ENCODE measurements around the gene ZNF74. TPM values are rescaled to one million over a fixed set of nuclear protein-coding genes. Genes with fewer than 3 reads are reported as not detected.

The ZNF74 gene
- total and polyA plus RNA-seq, 7 donors, result 1.4 to 18.8 (median 11.4) TPM

DNA sequence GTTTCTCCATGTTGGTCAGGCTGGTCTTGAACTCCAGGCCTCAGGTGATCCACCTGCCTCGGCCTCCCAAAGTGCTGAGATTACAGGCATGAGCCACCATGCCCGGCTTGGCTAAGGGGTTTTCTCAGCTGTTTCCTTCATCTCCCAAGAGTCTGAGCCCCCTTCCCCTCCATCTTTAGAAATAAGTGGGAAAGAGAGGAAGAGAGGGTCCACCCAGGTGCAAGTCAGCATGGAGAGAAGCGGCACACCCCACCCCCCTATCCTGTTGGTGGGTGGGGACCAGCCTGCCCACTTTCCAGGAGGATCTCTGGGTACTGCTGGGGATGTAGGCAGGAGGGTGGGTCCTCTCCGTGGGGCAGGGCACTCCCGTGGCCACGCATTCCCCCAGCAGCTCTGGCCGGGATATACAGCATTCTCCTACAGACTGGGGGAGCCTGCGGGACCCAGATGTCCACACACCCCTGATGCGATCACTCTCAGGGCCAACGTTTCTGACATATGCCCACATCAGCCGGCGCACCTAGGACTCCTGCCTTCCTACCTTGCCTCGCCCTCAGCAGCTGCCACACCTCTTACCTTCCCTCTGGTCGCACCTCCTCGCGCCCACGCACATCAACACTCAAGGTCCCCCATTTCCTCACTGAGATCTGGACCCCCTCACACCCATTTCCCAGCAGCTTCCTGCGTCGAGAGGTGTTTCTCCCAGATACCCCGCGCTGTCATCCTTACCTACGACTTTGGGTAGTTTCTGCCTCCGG lies 34.7 kb downstream of the ZNF74 start:
- Histone ChIP-seq H3K27me3 (peaks cover 0 to 14% (median 10%) of the 10 kb centered on the region in 3 donors), H3K4me1 (peaks cover 0 to 40% (median 33%) of the 10 kb centered on the region in 4 donors), H3K27ac (no peak overlapping the region), H3K4me3 (peak overlapping the region in 1 of 4 donors; percentile 25), H3K9me3 (no peaks in the 10 kb centered on the region), H3K36me3 (peaks cover 0 to 25% (median 12%) of the 10 kb centered on the region in 4 donors)
- peak; percentile 60 for DNase-seq
- intact Hi-C loops (cut with DNase I), result no loop called here
- 25 to 55% methylated on average over 23 of the region's 23 CpGs for WGBS, 2 donors
- TF ChIP-seq POLR2A (IDR thresholded peaks at IDR 0.05) (no peak), EP300 (IDR thresholded peaks at IDR 0.05) (no peak), POLR2AphosphoS5 (IDR thresholded peaks at IDR 0.05) (no peak)
- TF ChIP-seq, protein P1, sequence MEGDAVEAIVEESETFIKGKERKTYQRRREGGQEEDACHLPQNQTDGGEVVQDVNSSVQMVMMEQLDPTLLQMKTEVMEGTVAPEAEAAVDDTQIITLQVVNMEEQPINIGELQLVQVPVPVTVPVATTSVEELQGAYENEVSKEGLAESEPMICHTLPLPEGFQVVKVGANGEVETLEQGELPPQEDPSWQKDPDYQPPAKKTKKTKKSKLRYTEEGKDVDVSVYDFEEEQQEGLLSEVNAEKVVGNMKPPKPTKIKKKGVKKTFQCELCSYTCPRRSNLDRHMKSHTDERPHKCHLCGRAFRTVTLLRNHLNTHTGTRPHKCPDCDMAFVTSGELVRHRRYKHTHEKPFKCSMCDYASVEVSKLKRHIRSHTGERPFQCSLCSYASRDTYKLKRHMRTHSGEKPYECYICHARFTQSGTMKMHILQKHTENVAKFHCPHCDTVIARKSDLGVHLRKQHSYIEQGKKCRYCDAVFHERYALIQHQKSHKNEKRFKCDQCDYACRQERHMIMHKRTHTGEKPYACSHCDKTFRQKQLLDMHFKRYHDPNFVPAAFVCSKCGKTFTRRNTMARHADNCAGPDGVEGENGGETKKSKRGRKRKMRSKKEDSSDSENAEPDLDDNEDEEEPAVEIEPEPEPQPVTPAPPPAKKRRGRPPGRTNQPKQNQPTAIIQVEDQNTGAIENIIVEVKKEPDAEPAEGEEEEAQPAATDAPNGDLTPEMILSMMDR (IDR thresholded peaks at IDR 0.05), result no peak

DNA sequence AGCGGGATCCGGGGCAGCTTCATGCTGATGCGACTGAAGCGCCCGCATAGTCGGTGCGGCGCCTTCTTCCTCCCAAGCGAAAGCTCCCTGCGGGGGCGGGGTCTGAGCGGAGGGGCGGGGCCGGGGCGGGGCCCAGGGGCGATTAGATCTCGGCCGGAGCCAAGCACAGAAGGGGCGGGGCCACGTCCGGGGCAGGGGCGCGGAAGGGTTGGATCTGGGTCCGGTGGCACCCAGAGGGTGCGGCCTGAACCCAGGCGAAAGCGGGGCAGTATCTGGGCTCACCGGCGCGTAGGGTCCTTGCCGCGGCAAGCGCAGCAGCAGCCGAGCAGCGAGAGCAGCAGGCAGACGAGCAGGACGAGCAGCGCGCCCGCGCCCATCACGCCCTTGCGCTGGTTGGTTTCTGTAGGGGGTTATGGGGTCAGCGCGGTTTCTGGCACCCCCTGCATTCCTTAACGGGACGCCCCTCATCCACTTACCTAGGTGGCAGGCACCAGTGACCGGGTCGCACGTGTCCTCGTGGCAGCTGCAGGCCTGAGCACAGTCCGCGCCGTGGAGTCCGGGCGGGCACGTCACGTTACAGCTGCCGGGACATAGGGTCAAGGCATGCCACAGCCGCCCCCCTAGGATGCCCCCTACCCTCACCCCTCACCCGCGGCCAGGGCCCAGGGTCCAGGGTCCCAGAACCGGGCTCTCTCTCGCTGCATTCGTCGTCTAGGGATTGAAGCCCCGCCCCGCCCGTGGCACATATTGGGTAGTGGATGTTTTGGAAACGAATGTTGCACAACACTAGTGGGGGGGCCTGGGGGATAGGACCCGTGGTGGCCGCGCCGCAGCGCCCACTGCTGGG lies 35.5 kb downstream of the ZNF74 start:
- 10 to 22% methylated on average over 75 of the region's 75 CpGs for WGBS, 2 donors
- Histone ChIP-seq H3K4me3 (peak overlapping the region in 2 of 4 donors; percentile 24 to 25), H3K4me1 (peaks cover 0 to 32% (median 25%) of the 10 kb centered on the region in 4 donors), H3K36me3 (peaks cover 0 to 26% (median 13%) of the 10 kb centered on the region in 4 donors), H3K27ac (no peak overlapping the region), H3K27me3 (peaks cover 0 to 14% (median 10%) of the 10 kb centered on the region in 3 donors), H3K9me3 (no peaks in the 10 kb centered on the region)
- TF ChIP-seq, protein P1 (IDR thresholded peaks at IDR 0.05), result no peak
- TF ChIP-seq EP300 (IDR thresholded peaks at IDR 0.05) (no peak), POLR2AphosphoS5 (IDR thresholded peaks at IDR 0.05) (no peak), POLR2A (IDR thresholded peaks at IDR 0.05) (no peak)
- peak; percentile 67 for DNase-seq
- intact Hi-C loops (cut with DNase I), result no loop called here

DNA sequence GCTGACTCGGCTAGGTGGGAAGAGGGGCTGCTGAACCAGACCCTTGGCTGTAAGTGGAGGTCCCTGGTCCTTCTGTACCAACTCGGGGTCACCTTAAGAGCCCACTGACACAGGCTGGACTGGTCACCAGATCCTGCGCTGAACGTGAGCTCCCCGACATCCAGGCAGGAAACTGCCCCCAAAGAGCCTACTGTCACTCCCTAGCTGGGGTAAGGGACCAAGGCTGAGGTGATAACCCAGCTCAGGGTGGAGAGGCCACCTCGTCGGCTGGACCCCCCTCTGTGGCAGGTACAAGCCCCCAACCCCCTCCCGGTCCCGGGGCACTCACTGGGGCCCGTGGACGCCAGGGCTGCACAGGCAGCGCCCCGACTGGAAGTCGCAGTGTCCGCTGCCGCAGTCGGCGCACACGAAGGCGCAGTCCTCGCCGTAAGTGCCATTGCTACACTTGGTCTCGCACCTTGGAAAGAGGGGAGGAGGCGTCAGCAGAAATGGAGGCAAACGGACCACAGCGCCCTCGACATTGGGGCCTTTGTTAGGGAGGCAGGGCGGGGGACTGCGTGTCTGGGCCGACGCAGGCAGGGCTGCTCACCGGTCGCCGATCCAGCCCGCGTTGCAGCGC lies 36.3 kb downstream of the ZNF74 start:
- peak; percentile 58 for DNase-seq
- peaks cover 0 to 31% (median 22%) of the 10 kb centered on the region in 4 donors for H3K4me1 ChIP-seq
- H3K36me3 ChIP-seq, result peaks cover 0 to 25% (median 10%) of the 10 kb centered on the region in 4 donors
- intact Hi-C loops (cut with DNase I), result no loop called here
- peaks cover 0 to 15% (median 14%) of the 10 kb centered on the region in 3 donors for H3K27me3 ChIP-seq
- H3K27ac ChIP-seq, result peak overlapping the region in 1 of 4 donors; percentile 32
- H3K9me3 ChIP-seq, result no peaks in the 10 kb centered on the region
- WGBS, 2 donors, result 18 to 36% methylated on average over 37 of the region's 37 CpGs
- peak overlapping the region in 2 of 4 donors; percentile 38 to 40 for H3K4me3 ChIP-seq
- no peak for TF ChIP-seq POLR2A (IDR thresholded peaks at IDR 0.05)
- no peak for TF ChIP-seq EP300 (IDR thresholded peaks at IDR 0.05)
- TF ChIP-seq, protein P1 (IDR thresholded peaks at IDR 0.05), result no peak
- TF ChIP-seq POLR2AphosphoS5 (IDR thresholded peaks at IDR 0.05), result no peak

DNA sequence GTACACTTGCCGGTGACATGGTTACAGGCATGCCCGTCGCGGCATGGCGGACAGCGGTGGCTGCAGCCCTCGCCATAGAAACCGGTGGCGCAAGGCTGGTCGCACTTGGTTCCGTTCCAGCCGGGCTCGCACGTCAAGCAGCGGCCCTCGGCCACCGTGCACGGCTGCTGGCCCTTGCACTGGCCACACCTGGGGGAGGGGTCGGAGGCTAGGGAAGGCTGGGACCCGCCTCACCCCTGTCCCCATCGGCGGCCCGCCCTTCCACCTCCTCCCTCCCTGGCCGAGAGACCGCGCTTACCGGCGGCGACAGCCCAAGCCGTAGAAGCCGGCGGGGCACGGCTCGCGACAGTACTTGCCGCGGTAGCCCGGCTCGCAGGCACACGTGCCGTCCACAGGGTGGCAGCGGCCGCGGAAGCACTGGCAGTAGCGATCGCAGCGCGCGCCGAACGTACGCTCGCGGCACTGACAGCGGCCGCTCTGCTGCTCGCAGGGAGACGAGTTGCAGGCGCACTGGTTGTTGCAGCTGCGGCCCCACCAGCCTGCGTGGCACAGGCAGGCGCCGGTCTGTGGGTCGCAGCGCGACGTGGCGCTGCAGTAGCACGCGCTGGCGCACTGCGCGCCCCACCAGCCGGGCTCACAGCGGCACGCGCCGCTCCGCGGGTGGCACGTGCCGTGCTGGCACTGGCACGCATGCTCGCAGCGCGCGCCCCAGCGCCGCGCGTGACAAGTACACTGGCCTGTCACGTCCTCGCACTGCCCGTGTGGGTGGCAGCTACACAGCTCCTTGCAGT lies 37.0 kb downstream of the ZNF74 start:
- TF ChIP-seq, protein P1 (IDR thresholded peaks at IDR 0.05), result peak in 3 of 4 experiments; percentile 33 to 57 (median 41)
- TF ChIP-seq EP300 (IDR thresholded peaks at IDR 0.05) (no peak), POLR2AphosphoS5 (IDR thresholded peaks at IDR 0.05) (peak in 2 of 4 donors; percentile 14 to 27), POLR2A (IDR thresholded peaks at IDR 0.05) (no peak)
- Histone ChIP-seq H3K9me3 (no peaks in the 10 kb centered on the region), H3K4me3 (peak overlapping the region in 3 of 4 donors; percentile 19 to 40 (median 38)), H3K27me3 (peaks cover 0 to 22% (median 14%) of the 10 kb centered on the region in 3 donors), H3K4me1 (peaks cover 0 to 38% (median 29%) of the 10 kb centered on the region in 4 donors), H3K27ac (peak overlapping the region in 2 of 4 donors; percentile 8 to 32), H3K36me3 (peaks cover 0 to 25% (median 9%) of the 10 kb centered on the region in 4 donors)
- 9 to 14% methylated on average over 94 of the region's 94 CpGs for WGBS, 2 donors
- peak; percentile 80 for DNase-seq
- intact Hi-C loops (cut with DNase I), result no loop called here

All from sigmoid colon (tissue), 7 donors.